ENCODE data around the gene UCP3.

Gene UCP3, protein sequence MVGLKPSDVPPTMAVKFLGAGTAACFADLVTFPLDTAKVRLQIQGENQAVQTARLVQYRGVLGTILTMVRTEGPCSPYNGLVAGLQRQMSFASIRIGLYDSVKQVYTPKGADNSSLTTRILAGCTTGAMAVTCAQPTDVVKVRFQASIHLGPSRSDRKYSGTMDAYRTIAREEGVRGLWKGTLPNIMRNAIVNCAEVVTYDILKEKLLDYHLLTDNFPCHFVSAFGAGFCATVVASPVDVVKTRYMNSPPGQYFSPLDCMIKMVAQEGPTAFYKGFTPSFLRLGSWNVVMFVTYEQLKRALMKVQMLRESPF

GRCh38 chr11:74008373-74009229 lies at the start of gene UCP3:
TSS of gene UCP3 (minus strand) at chr11:74009085. CDS start at chr11:74007042, 2,043 bp downstream.
- DNase-seq: no peak

- no peak for DNase-seq
Measured at GRCh38 chr11:74057249-74058151, 48.6 kb upstream of the UCP3 start.

- DNase-seq: no peak
Measured at GRCh38 chr11:74055938-74056337, 47.1 kb upstream of the UCP3 start.

GRCh38 chr11:74050465-74050864 lies 41.6 kb upstream of the UCP3 start:
- no peak for DNase-seq

DNA sequence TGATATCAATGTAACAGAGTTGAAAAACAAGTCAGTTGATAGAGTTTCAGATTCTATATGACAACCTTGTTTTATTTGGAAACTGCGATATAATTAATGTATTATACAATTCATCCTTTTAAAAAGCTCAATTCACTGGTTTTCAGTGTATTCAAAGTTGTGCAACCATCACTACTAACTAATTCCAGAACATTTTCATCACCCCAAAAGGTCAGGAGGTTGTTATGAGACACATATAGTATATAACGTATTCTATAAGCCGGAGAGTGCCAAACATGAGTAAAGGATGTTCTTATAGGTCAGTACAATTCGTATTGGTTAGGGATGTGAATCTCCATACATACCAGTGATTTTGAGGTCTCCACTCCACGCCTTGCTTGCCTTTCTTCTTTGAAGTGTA lies 40.1 kb upstream of the UCP3 start:
- DNase-seq: no peak

DNA sequence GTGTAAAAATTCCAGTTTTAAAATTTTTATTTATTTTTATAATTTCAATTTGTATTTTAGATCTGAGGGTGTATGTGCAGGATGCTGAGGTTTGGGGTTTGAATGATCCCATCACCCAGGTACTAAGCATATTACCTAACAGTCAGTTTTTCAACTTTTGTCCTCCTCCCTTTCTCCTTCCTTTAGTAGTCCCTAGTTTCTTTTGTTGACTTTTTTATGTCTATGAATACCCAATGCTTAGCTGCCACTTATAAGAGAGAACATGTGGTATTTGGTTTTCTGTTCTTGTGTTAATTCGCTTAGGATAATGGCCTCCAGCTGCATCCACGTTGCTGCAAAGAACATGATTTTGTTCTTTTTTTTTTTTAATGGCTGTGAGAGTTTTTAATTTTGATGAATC lies 35.7 kb upstream of the UCP3 start:
- no peak for DNase-seq

GRCh38 chr11:74043450-74043849 lies 34.6 kb upstream of the UCP3 start:
- DNase-seq: no peak

GRCh38 chr11:74037309-74037708 lies 28.4 kb upstream of the UCP3 start:
- no peak for DNase-seq

- no peak for DNase-seq
Measured at GRCh38 chr11:74035264-74035663, 26.4 kb upstream of the UCP3 start.

- no peak for DNase-seq
Measured at GRCh38 chr11:74033046-74033445, 24.2 kb upstream of the UCP3 start.

DNA sequence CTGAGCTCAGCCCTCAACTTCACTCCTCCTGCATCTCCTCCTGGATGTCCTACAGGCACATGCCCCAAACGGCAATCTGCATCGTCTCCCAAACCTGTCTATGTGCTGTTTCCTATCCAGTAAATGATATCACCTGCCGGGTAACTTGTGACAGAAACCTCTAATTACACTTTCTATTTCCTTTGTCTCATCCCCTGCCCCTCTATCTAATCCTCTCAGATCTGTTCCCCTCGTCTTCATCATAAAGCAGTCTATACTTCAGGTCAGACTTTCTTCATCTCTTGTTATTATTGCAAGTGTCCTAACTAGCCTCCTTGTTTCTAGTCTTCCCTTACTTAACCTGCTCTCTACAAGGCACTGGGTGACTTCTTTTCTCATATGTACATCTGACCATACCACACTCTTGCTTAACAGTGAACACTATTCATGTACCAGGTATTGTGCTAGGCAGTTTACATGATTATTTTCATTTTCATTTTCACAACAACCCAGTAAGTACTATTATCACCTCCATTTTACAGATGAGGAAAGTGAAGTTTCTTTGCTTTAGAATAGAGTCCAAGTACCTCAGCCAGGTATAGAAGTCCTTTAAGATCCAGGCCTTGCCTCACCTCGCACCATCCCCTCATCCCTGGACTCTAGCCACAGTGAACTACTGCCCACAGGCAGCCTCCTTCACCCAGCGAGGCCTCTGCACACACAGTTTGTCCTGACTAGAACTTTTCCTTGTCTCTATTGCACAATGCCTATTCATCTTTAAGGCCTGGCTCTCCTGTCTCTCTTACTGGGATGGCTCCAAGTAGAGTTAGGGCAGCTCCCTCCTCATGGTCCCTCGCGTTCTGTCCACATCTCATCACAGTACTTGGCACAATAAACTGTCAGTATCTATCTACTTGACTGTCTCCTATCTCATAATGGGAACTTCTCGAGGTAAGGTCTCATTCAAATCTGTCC lies 22.1 kb upstream of the UCP3 start:
- DNase-seq: no peak

DNA sequence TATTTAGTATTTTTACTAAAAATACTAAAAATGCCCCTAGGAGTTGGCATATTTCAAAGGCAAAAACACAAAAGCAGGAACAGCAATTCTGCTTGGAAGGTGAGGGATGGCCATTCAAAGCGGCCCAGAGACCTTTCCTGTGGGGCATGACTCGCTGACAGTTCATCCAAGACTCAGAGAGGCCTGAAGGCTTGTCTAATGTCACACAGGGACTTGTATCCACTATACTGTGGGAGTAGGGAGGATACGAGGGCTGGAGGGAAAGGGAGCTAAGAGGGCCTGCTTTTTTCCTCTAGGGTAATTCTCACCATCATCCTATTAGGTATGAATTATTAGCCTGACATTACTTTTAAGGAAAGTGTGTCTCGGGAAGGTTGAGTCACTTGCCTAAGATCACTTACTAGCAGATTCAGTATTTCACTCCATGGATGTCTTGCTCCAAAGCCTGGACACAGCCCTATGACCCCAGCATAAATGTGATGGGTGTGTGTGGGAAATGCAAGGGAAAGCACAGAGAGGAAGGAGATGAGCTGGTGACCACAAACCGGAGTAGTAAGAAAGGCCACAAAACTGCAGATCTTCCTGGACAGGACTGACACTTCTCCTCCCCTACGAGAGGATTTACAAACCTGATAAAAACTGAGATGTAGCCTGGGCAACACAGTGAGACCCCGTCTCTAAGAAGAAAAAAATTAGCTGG lies 16.7 kb upstream of the UCP3 start:
- peak; percentile 86 to 92 for DNase-seq

DNA sequence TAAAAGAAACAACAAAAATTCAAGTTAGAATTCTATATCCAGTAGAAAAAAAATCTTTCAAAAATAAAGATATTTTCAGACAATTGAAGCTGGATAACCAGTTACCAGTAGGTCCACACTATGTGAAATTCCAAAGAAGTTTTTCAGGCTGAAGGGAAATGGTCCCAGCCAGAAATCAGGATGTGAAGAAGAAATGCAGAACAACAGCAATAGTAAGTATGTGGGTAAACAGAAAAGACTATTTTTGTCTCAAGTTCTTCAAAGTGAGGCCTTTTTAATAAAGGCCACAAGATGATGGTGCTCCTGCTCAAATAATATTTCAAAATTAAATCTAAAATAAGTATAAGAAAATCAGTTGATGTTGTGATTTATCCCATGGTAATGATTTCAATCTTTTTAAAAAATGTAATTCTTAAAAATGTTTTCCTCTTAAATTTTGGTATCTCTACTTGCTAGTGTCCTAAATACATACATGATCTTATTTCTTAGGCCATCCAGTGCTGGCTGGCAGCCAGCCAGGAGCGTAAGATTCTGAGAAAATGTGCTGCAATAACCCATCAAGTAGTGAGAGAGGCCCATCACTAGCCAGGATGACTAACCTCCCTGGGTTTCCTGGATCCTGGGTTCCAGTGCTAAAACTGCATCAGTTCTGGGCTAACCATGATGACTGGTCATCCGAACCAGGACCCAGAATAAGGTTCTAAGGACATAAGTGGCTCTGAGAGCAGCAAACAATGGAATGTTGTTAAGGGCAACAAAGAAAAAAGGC lies 15.6 kb upstream of the UCP3 start:
- peak; percentile 66 to 89 for DNase-seq

GRCh38 chr11:74023276-74023675 lies 14.4 kb upstream of the UCP3 start:
- DNase-seq: peak; percentile 48 to 51

- peak; percentile 63 to 78 for DNase-seq
Measured at GRCh38 chr11:74022546-74022945, 13.7 kb upstream of the UCP3 start.

DNA sequence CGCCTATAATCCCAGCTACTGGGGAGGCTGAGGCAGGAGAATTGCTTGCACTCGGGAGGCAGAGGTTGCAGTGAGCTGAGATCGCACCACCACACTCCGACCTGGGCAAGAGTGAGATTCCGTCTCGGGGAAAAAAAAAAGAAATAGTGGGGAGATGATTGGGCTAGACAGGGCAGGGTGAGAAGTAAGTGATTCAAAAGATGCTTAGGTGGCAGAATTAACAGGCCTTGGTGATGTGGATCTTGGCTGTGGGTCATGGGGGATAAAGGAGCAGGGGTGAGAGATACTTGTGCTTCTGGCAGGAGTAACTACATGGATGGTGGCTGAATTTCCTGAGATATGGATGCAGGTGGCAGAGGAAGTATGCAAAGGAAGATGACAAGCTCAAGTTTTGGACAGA lies 13.1 kb upstream of the UCP3 start:
- no peak for DNase-seq

- peak; percentile 81 to 86 for DNase-seq
Measured at GRCh38 chr11:74020539-74020938, 11.7 kb upstream of the UCP3 start.

DNA sequence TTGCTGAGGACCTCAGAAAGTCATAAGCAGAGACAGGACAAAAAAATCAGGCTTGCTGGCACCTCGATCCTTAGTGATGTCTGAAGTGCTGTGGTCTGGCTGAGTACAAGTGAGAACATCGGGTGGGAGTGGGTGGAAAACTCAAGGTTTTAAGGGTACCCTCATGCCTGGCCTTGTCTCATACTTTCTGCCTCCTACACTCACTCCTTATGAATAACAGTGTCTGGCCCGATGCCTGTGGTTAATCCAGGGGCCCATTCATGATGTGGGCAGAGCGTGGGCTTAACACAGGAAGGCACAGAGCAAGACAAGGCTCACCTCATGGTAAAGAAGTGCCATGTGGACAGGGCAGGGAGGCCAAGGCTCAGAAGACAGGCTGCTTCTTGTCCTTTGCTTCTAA lies 11.0 kb upstream of the UCP3 start:
- DNase-seq: peak; percentile 32 to 70

GRCh38 chr11:74019104-74019738 lies 10.3 kb upstream of the UCP3 start:
- DNase-seq: no peak

All from inflammatory macrophage treated with lipopolysaccharide for 1 hour (primary cell).